Brain pericyte (primary cell): ENCODE results near the gene EXOC3L2.
"Not testable (repeated sequence)": the region's sequence is repeated elsewhere in the genome, so short reads cannot be mapped to it uniquely, and the experiment has no call there.

Experiments
- DNase-seq: peaks from one replicate; pipeline ENCODE4 v3.0.0-alpha.2; 2012; ENCODE audit warnings: low read depth, low spot score

Gene EXOC3L2

GRCh38 chr19:45256836-45257235 lies 11.6 kb upstream of the EXOC3L2 start:
- no peak for DNase-seq

- DNase-seq, result no peak
Observed at GRCh38 chr19:45255611-45256157, 10.5 kb upstream of the EXOC3L2 start.

- DNase-seq, result no peak
Observed at GRCh38 chr19:45254044-45254531, 8.9 kb upstream of the EXOC3L2 start.

- DNase-seq, result no peak
Observed at GRCh38 chr19:45253396-45254027, 8.3 kb upstream of the EXOC3L2 start.

GRCh38 chr19:45251452-45252354 lies 6.5 kb upstream of the EXOC3L2 start:
- DNase-seq, result no peak

GRCh38 chr19:45250832-45251451 lies 5.7 kb upstream of the EXOC3L2 start, which contains the start of gene MARK4:
Gene MARK4 (plus strand): TSS chr19:45251271. CDS start chr19:45251589, 318 bp downstream.
- DNase-seq, result no peak

- DNase-seq, result no peak
Observed at GRCh38 chr19:45250216-45250831, 5.1 kb upstream of the EXOC3L2 start.

GRCh38 chr19:45249261-45250033 lies 4.2 kb upstream of the EXOC3L2 start:
- no peak for DNase-seq

- no peak for DNase-seq
Observed at GRCh38 chr19:45247136-45247535, 1.9 kb upstream of the EXOC3L2 start.

GRCh38 chr19:45245826-45246225 lies 619 bp upstream of the EXOC3L2 start:
- no peak for DNase-seq

- no peak for DNase-seq
Observed at GRCh38 chr19:45244133-45244794, 943 bp downstream of the EXOC3L2 start.

- no peak for DNase-seq
Observed at GRCh38 chr19:45243144-45243732, 2.0 kb downstream of the EXOC3L2 start.

GRCh38 chr19:45238556-45238955 lies 6.7 kb downstream of the EXOC3L2 start:
- no peak for DNase-seq

GRCh38 chr19:45235485-45235884 lies 9.7 kb downstream of the EXOC3L2 start:
- DNase-seq, result no peak

GRCh38 chr19:45234089-45234869 lies 10.9 kb downstream of the EXOC3L2 start:
- DNase-seq, result no peak

GRCh38 chr19:45231891-45232290 lies 13.3 kb downstream of the EXOC3L2 start:
- DNase-seq, result no peak

GRCh38 chr19:45229056-45229455 lies 16.2 kb downstream of the EXOC3L2 start:
- not testable (repeated sequence) for DNase-seq

- DNase-seq, result no peak
Observed at GRCh38 chr19:45224645-45225044, 20.6 kb downstream of the EXOC3L2 start.

- DNase-seq, result no peak
Observed at GRCh38 chr19:45223879-45224278, 21.3 kb downstream of the EXOC3L2 start.
